COLO829 (cell line): ENCODE results near the gene DAPK1.

ENCODE experiments used
- DNase-seq: peaks from one replicate; pipeline ENCODE4 v3.0.0; 2012; ENCODE audit warnings: low spot score

Gene DAPK1

GRCh38 chr9:87517732-87518131 is 20.1 kb downstream of the DAPK1 start:
- DNase-seq, result no peak

DNA sequence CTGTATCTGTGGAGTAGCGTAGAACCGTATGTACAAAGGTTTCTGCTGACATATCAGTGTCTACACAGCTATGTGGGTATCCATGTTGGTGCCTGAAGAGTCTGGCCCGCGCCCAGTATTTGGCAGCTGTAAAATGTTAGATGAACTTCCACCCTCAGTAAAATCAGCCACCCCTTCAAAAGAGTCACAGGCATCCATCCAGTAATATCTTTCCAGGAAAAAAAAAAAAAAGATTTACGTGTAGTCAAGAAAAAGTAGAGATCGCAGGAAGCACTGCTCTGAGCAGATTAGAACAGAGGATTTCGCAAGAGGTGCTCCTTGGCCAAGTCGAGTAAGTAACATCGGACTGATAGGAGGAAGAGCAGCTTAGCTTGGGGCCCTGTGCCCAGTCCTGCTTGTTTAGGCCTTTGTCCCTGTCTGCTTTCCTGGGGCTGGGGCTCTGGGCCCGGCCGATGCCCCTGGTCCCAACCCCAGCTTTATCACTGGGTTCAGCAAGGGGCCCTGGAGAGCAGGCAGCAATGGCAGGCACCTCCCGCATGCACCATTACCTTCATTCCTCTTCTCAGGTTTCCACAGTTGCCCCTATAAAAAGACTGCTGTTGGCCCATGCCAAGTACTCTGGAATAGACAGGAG is 21.2 kb downstream of the DAPK1 start:
- no peak for DNase-seq

GRCh38 chr9:87519461-87519860 is 21.8 kb downstream of the DAPK1 start:
- DNase-seq, result no peak

- DNase-seq, result no peak
These were observed 22.6 kb downstream of the DAPK1 start for GRCh38 chr9:87520172-87520683.

GRCh38 chr9:87521834-87522233 is 24.2 kb downstream of the DAPK1 start:
- no peak for DNase-seq

DNA sequence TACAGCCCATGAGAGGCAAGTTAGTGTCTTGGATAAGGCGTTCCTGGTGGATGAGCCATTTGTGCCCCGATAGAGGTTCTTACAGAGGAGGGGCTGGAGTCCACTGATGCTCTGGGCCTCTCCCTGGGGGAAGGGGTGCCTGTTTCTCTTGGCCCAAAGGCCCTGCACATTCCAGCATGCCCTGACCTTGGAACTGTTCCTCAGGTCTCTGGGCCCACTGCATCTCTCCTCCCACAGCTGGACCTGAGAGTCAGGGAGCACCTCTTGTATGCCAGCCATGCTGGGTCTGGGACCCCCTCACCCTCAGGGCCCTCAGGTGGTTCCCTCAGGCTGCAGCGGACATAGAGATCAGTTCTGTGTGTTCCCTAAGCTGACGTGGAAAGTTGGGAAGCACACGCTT is 26.4 kb downstream of the DAPK1 start:
- DNase-seq, result no peak

DNA sequence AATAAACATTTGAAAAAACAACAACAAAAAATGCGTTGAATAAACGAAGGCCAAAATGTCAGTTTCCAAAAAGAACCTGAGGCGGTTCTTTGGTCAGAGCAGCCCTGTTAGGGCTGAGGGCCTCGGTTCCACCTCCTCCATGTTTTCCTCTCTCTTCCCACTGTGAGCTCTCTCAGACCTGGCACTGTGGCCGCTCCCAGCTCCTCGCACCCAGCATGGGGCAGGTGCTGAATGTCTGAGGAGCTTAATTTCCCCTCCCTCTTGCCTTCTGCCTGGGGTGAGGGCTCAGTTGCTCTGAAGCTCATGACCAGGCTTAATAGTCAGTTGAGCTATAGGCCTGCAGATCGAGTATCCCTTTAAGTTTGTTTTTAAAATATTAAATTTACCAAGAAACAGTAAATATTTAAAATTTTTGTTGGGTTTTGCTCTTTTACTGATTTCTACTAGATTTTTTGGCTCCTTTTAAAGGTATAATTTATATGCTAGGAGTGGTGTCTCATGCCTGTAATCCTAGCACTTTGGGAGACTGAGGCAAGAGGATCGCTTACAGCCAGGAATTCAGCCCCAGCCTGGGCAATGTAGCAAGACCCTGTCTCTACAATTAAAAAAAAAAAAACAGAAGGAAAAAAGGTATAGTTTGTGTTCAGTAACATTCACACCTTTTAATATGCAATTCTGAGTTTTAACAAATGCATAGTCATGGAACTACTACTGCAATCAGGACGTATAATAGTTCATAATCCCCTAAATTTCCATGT is 28.1 kb downstream of the DAPK1 start:
- no peak for DNase-seq

GRCh38 chr9:87527211-87527916 is 29.7 kb downstream of the DAPK1 start:
- no peak for DNase-seq

DNA sequence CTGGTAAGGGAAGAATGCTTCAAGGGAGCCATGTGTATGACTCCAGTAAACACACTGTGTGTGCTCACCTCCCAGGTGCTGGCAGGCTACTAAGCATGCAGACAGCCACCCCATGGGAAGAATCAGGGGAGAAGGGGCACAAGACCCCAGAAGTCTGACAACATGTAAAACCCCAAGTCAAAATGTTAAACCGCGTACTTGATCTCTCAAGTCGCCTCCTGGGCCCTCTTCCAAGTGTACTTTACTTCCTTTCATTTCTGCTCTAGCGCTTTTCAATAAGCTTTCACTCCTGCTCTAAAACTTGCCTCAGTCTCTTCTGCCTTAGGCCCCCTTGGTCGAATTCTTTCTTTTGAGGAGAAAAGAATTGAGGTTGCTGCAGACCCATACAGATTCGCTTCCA is 31.3 kb downstream of the DAPK1 start:
- DNase-seq, result no peak

DNA sequence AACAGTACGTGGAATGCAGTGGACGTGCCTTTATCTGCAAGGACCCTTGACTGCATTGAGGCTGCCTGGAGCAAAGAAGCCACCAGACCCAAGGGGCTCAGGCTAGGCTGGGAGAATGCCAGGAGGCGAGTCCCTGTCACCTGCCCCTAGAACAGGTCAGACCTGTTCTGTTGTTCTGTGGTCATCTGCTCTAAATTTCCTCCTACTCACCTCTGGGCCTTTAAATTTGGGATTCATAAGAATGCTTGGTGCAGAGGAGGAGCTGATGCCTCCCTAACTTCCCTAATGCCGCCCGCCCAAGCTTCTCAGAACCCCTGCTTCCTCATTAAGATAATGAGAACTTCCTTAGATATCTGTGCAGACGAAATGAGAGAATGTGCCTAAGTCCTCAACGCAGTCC is 32.0 kb downstream of the DAPK1 start:
- no peak for DNase-seq

DNA sequence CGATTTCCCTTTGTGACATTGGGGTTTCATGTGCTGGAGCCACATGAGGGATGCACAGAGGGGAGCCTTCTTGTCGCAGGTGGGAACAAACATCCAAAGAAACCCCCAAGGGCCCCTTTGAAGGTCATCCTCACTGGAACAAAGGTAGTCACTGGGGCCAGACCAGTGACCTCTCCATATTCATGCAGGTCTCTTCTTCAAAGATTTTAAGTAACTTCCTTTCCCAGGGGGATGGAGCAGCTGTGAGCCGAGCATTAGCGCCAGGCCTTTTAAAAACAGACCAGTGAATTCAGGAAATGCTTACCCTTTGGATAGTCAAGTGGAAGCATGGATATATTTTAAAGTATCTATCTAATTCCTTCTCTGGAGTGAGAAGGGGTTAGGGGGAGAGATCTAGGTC is 33.0 kb downstream of the DAPK1 start:
- no peak for DNase-seq

DNA sequence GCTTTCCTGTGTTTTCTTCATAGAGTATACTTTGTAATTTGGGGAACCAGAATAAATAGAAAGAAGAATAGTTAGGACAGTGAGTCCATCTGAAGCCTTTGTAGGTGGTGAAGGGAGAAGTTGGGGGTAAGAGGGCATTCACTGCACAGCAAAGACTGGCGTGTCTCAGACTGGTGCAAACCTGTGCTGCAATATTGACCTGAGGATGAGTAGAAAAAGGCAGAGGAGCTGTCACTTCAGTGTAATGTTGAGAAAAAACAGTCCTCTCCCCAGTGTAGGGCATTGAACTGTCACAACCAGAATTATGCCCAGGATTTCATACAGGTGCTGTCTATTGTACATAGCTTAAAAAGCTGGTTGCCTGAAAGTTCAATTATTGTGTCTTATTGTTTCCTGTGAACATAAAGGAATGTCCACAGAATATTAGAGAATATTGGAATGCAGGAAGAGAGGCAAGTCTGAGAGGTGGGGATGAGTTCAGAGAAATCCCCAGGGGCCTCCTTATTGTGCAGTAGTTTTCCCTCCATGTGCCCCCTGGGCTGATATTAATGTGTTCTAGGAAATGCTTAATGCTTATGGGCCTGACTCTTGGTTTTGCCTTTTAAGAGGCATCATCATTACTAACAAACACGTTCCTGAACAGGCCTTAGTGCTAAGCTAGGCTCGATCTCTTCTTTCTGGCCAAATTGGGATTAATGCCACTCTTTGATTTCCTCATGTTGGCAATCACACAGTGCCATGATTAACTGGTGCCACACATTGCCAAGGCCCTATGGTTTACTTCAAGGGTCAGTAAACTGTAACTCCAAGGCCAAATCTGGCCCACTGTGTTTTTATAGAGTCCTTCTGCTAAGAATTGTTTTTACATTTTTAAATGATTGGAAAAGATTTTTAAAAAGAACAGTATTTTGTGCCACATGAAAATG is 34.0 kb downstream of the DAPK1 start:
- DNase-seq, result no peak

GRCh38 chr9:87533271-87533670 is 35.6 kb downstream of the DAPK1 start:
- DNase-seq, result no peak

DNA sequence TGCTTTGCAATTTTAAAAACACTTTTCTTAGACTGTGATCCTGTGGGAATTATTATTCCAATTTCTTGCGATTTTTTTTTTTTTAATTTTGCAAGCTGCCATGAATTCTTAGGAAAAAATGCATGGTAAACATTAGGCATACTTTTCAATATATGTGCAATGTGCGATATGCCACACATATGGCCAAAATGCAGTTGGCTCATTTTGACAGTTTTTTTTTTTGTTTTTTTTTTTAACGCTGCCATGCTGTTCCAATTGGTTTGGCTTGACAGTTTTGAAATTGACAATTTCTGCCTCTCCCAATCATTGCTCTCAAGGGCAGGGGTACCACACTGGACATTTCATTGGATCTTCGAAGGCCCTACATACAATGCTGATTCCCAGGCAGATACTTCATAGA is 36.4 kb downstream of the DAPK1 start:
- no peak for DNase-seq

- DNase-seq, result no peak
These were observed 37.3 kb downstream of the DAPK1 start for GRCh38 chr9:87534957-87535356.

GRCh38 chr9:87535817-87536539 is 38.3 kb downstream of the DAPK1 start:
- DNase-seq, result no peak

- DNase-seq, result no peak
These were observed 40.0 kb downstream of the DAPK1 start for GRCh38 chr9:87537625-87538024.

DNA sequence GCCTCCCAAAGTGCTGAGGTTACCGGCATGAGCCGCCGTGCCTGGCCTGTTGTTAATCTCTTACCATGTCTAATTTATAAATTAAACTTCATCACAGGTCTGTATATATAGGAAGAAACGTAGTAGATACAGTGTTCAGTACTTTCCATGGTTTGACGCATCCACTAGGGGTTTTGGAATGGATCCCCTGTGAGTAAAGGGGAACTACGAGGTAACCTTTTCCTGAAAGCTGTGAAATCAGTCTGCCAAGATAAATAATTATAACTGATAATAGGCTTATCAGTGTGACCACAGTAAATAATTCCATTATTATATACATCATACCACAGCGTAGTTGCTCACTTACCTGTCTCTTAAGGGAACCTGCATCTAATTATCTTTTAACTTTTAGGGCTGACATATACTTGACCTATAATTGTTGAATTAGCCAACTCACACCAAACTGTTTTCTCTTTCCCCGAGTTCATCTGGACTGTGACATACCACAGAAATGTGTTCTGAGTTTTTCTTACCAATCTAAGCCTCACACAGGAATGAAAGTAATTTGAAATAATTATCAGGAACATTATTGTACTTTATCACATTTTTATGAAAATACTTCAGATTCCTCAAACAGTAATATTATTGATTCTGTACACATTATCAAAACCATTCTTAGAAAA is 42.9 kb downstream of the DAPK1 start:
- no peak for DNase-seq

DNA sequence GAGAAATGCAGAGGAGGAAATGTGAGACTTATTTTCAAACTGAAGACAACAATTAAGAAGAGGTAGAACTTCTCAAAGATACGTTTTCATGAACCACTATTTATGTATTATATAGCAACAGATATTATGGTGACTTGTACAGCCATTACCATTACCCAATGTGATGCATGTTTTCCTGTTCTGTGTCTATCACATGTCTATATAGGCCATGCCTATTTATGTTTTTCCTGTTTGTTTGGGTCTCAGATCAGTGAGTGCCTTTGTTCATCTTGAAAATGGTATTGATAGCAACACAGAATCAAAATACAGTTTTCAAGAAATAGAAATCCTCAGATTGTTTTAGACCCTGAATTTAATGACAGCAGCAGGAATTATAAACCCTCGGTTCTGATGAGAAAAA is 44.0 kb downstream of the DAPK1 start:
- DNase-seq, result no peak

GRCh38 chr9:87542141-87542540 is 44.5 kb downstream of the DAPK1 start:
- no peak for DNase-seq

GRCh38 chr9:87543251-87543650 is 45.6 kb downstream of the DAPK1 start:
- no peak for DNase-seq
